Iris pigment epithelial cell (primary cell): ENCODE data around the gene PCDH9.

Experiments
- DNase-seq: peaks from one replicate; pipeline ENCODE4 v3.0.0-alpha.2; 2011; ENCODE audit warnings: low read depth

Gene PCDH9

GRCh38 chr13:66974174-66974573 is 256.0 kb downstream of the PCDH9 start:
- peak; percentile 55 for DNase-seq

GRCh38 chr13:66972659-66973058 is 257.5 kb downstream of the PCDH9 start:
- peak; percentile 49 for DNase-seq

GRCh38 chr13:66971004-66971403 is 259.1 kb downstream of the PCDH9 start:
- DNase-seq: no peak

GRCh38 chr13:66969291-66969690 is 260.8 kb downstream of the PCDH9 start:
- no peak for DNase-seq

- DNase-seq: peak; percentile 57
Observed at GRCh38 chr13:66967811-66968597, 262.1 kb downstream of the PCDH9 start.

- no peak for DNase-seq
Observed at GRCh38 chr13:66965181-66965580, 265.0 kb downstream of the PCDH9 start.

GRCh38 chr13:66962953-66963352 is 267.2 kb downstream of the PCDH9 start:
- DNase-seq: no peak

- DNase-seq: no peak
Observed at GRCh38 chr13:66958611-66959010, 271.5 kb downstream of the PCDH9 start.

- DNase-seq: no peak
Observed at GRCh38 chr13:66952507-66952906, 277.6 kb downstream of the PCDH9 start.

GRCh38 chr13:66951426-66951825 is 278.7 kb downstream of the PCDH9 start:
- DNase-seq: no peak

- DNase-seq: no peak
Observed at GRCh38 chr13:66950666-66951065, 279.5 kb downstream of the PCDH9 start.

- DNase-seq: no peak
Observed at GRCh38 chr13:66948910-66949309, 281.2 kb downstream of the PCDH9 start.

GRCh38 chr13:66943530-66943929 is 286.6 kb downstream of the PCDH9 start:
- no peak for DNase-seq

GRCh38 chr13:66940113-66940512 is 290.0 kb downstream of the PCDH9 start:
- DNase-seq: peak; percentile 18

- DNase-seq: no peak
Observed at GRCh38 chr13:66937423-66937822, 292.7 kb downstream of the PCDH9 start.

- peak; percentile 89 for DNase-seq
Observed at GRCh38 chr13:66933994-66934393, 296.1 kb downstream of the PCDH9 start.

GRCh38 chr13:66933527-66933926 is 296.6 kb downstream of the PCDH9 start:
- no peak for DNase-seq

GRCh38 chr13:66927562-66927961 is 302.6 kb downstream of the PCDH9 start:
- DNase-seq: no peak

GRCh38 chr13:66926851-66927524 is 303.1 kb downstream of the PCDH9 start:
- peak; percentile 55 for DNase-seq

GRCh38 chr13:66926200-66926850 is 303.8 kb downstream of the PCDH9 start:
- DNase-seq: no peak

GRCh38 chr13:66922444-66922843 is 307.7 kb downstream of the PCDH9 start:
- DNase-seq: no peak

GRCh38 chr13:66921437-66921836 is 308.7 kb downstream of the PCDH9 start:
- DNase-seq: no peak

- DNase-seq: peak; percentile 80
Observed at GRCh38 chr13:66915596-66916185, 314.4 kb downstream of the PCDH9 start.
